Prostate gland (tissue), 2 donors: ENCODE results near the gene CCBE1. TPM values are rescaled to one million over a fixed set of nuclear protein-coding genes. Genes with fewer than 3 reads are reported as not detected.

Source experiments
- DNase-seq: peaks from one replicate; pipeline ENCODE4 v3.0.0-alpha.2; 2019; ENCODE audit warnings: low spot score
- H3K27ac ChIP-seq, 2 donors: fragments of 200-600 bp; sonication (generic); 2 replicates each; pipeline ENCODE4 v1.5.1; 2017 to 2019
- H3K27me3 ChIP-seq: fragments of 200-600 bp; sonication (generic); replicated peaks from 2 replicates; pipeline ENCODE4 v1.5.1; 2019; ENCODE audit not compliant: insufficient read depth
- H3K36me3 ChIP-seq, 2 donors: fragments of 200-600 bp; sonication (generic); 1 replicate in 1 of 2; 2 replicates in 1 of 2; pipeline versions ENCODE4 v1.5.1 to v1.8.1; 2017 to 2019
- H3K4me1 ChIP-seq: fragments of 200-600 bp; sonication (generic); replicated peaks from 2 replicates; pipeline ENCODE4 v1.5.1; 2019
- H3K4me3 ChIP-seq, 2 donors: fragments of 200-600 bp; sonication (generic); 2 replicates each; pipeline ENCODE4 v1.5.1; 2017 to 2019
- H3K9me3 ChIP-seq: fragments of 200-600 bp; sonication (generic); 2 replicates; pipeline ENCODE4 v1.5.1; 2017
- CTCF ChIP-seq, 4 experiments: fragments of 200-600 bp in 2 of 4; fragments of 450-650 bp in 2 of 4; sonication (generic) in 2 of 4; IDR thresholded peaks; 1 replicate in 3 of 4; 2 replicates in 1 of 4; pipeline ENCODE4 v1.5.1; 2016 to 2019; ENCODE audit warnings: antibody characterized with exemption in 4 of 4, mild to moderate bottlenecking in 2 of 4, moderate library complexity in 2 of 4
- POLR2A ChIP-seq: fragments of 450-650 bp; IDR thresholded peaks from one replicate; pipeline ENCODE4 v1.6.1; 2016; ENCODE audit warnings: antibody characterized with exemption, mild to moderate bottlenecking
- POLR2AphosphoS5 ChIP-seq: sonication (generic); formaldehyde crosslinking; IDR thresholded peaks from one replicate; pipeline ENCODE4 v1.6.1; 2017; ENCODE audit warnings: antibody characterized with exemption
- WGBS: methylation state at CpG from one replicate; pipeline ENCODE4 v1.1.5; 2018; 5-methylcytosine and 5-hydroxymethylcytosine counted together
- intact Hi-C: fragments of 100-400 bp; cut with DNase I; formaldehyde crosslinking; loops from one replicate; pipeline ENCODE4 v1.14.2; 2022
- total RNA-seq, 2 donors: library from RNA; depleted of rRNA; stranded (reverse); fragments of >200 nt; gene quantifications; one replicate each; pipeline ENCODE4 v1.1.0, GENCODE V29; 2016

Gene CCBE1
- total RNA-seq, 2 donors from 2014 or later, result 1.8 to 2.0 TPM

- 88% methylated on average over 1 of the region's 1 CpG for WGBS
- intact Hi-C loops, result no loop called here
- H3K9me3 ChIP-seq, result no peaks in the 10 kb centered on the region
- DNase-seq, result no peak
- no peaks in the 10 kb centered on the region for H3K27me3 ChIP-seq
- H3K36me3 ChIP-seq, result no peaks in the 10 kb centered on the region
- H3K4me3 ChIP-seq, result no peak overlapping the region
- TF ChIP-seq POLR2A (no peak), CTCF (IDR thresholded peaks at IDR 0.05) (no peak), POLR2AphosphoS5 (no peak)
- H3K4me1 ChIP-seq, result no peaks in the 10 kb centered on the region
- no peak overlapping the region for H3K27ac ChIP-seq
Observed at GRCh38 chr18:59628995-59629394, 68.2 kb downstream of the CCBE1 start.

- intact Hi-C loops, result no loop called here
- Histone ChIP-seq H3K27me3 (no peaks in the 10 kb centered on the region), H3K9me3 (no peaks in the 10 kb centered on the region), H3K27ac (no peak overlapping the region), H3K4me3 (no peak overlapping the region), H3K4me1 (no peaks in the 10 kb centered on the region), H3K36me3 (no peaks in the 10 kb centered on the region)
- WGBS, result 92% methylated on average over 5 of the region's 5 CpGs
- TF ChIP-seq POLR2AphosphoS5, result no peak
- no peak for TF ChIP-seq CTCF (IDR thresholded peaks at IDR 0.05)
- no peak for TF ChIP-seq POLR2A
- no peak for DNase-seq
Observed at GRCh38 chr18:59627414-59627813, 69.8 kb downstream of the CCBE1 start.

GRCh38 chr18:59624369-59624765 lies 72.9 kb downstream of the CCBE1 start:
- H3K27me3 ChIP-seq, result no peaks in the 10 kb centered on the region
- H3K4me3 ChIP-seq, result no peak overlapping the region
- H3K36me3 ChIP-seq, result no peaks in the 10 kb centered on the region
- H3K4me1 ChIP-seq, result no peaks in the 10 kb centered on the region
- no peak overlapping the region for H3K27ac ChIP-seq
- no peaks in the 10 kb centered on the region for H3K9me3 ChIP-seq
- no peak for TF ChIP-seq POLR2AphosphoS5
- TF ChIP-seq CTCF (IDR thresholded peaks at IDR 0.05), result no peak
- TF ChIP-seq POLR2A, result no peak
- intact Hi-C loops, result no loop called here
- DNase-seq, result no peak
- 65% methylated on average over 2 of the region's 2 CpGs for WGBS

- TF ChIP-seq POLR2A (no peak), CTCF (IDR thresholded peaks at IDR 0.05) (no peak), POLR2AphosphoS5 (no peak)
- no peaks in the 10 kb centered on the region for H3K4me1 ChIP-seq
- intact Hi-C loops, result no loop called here
- H3K9me3 ChIP-seq, result no peaks in the 10 kb centered on the region
- no peak for DNase-seq
- no peak overlapping the region for H3K27ac ChIP-seq
- H3K27me3 ChIP-seq, result no peaks in the 10 kb centered on the region
- H3K4me3 ChIP-seq, result no peak overlapping the region
- no peaks in the 10 kb centered on the region for H3K36me3 ChIP-seq
- 27% methylated on average over 10 of the region's 10 CpGs for WGBS
Observed at GRCh38 chr18:59623456-59624368, 73.5 kb downstream of the CCBE1 start.

GRCh38 chr18:59621027-59621426 lies 76.2 kb downstream of the CCBE1 start:
- intact Hi-C loops, result no loop called here
- H3K27ac ChIP-seq, result no peak overlapping the region
- DNase-seq, result no peak

More at GRCh38 chr18:59621027-59621426, 76.2 kb downstream of the CCBE1 start:
- Histone ChIP-seq H3K4me3 (no peak overlapping the region), H3K9me3 (no peaks in the 10 kb centered on the region), H3K4me1 (no peaks in the 10 kb centered on the region), H3K36me3 (no peaks in the 10 kb centered on the region), H3K27me3 (no peaks in the 10 kb centered on the region)
- TF ChIP-seq POLR2A, result no peak
- no peak for TF ChIP-seq POLR2AphosphoS5
- TF ChIP-seq CTCF (IDR thresholded peaks at IDR 0.05), result no peak
